ENCODE data around the gene MECR.
A peak's percentile ranks its signal among the peaks of the same experiment; 100 is the strongest.

Gene MECR

DNA sequence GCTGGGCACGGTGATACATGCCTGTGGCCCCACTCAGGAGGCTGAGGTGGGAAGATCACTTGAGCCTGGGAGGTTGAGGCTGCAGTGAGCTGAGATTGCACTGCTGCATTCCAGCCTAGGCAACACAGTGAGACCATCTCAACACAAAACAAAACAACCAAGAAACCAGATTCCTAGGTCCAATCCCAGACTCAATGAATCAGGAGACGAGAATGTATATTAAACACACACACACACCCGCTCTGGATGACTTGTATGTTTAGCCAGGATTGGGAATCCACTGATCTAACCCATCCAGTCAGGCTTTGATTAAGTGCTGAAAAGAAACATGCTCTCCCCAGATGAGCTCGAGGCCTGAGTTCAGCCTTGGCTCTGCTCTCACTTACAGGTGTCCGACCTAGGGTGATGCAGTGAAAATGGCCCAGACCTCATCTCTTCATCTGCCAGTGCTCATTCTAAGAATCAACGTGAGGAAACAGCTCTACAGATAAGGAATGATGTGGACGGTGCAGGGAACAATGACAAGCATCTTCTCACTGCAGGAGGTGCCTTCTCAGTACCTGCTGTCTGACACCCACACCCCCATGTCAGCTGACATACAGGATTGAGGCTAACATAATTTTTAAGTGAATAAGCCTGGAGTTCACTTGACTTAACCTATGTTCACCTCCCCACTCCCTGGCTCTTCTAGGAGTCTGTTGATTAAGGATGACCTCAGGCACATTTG, 33.7 kb downstream of the MECR start:
- no peak overlapping the region for H3K4me3 ChIP-seq (ENCODE audit: low read length)
- H3K9me3 ChIP-seq (ENCODE audit: control insufficient read depth, low read depth, low read length), result no peaks in the 10 kb centered on the region
- peaks cover 37% of the 10 kb centered on the region for H3K36me3 ChIP-seq (ENCODE audit: control insufficient read depth, low read depth, low read length)
- H3K27me3 ChIP-seq (ENCODE audit: control insufficient read depth, insufficient read depth, low read length), result no peaks in the 10 kb centered on the region
- H3K27ac ChIP-seq (ENCODE audit: low read length), result no peak overlapping the region
- no peak overlapping the region for H3K9ac ChIP-seq (ENCODE audit: low read length)
- no peaks in the 10 kb centered on the region for H3K4me1 ChIP-seq (ENCODE audit: control insufficient read depth, low read depth, low read length)

DNA sequence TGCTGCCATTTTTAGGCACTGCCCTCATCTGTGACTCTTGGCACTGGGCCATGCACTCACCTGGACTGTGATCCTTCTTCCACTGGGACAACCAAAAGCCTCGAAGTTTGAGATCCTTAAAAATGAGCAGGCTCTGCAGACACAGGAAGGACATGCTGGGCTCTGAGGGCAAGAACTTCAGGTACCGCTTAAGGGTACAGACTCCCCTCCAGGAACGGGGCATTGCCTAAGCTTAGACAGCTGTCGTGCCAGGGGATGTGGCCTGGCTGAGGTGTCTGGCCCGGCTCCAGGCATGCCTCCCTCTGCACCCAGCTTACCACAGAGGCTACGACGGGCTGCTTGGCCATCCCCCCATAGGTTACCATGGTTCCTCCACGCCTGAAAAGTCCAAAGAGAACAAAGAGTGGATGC, 34.8 kb downstream of the MECR start:
- peaks cover 28% of the 10 kb centered on the region for H3K36me3 ChIP-seq (ENCODE audit: control insufficient read depth, low read depth, low read length)
- no peak overlapping the region for H3K4me3 ChIP-seq (ENCODE audit: low read length)
- no peak overlapping the region for H3K27ac ChIP-seq (ENCODE audit: low read length)
- no peaks in the 10 kb centered on the region for H3K9me3 ChIP-seq (ENCODE audit: control insufficient read depth, low read depth, low read length)
- H3K27me3 ChIP-seq (ENCODE audit: control insufficient read depth, insufficient read depth, low read length), result no peaks in the 10 kb centered on the region
- H3K9ac ChIP-seq (ENCODE audit: low read length), result no peak overlapping the region
- no peaks in the 10 kb centered on the region for H3K4me1 ChIP-seq (ENCODE audit: control insufficient read depth, low read depth, low read length)

DNA sequence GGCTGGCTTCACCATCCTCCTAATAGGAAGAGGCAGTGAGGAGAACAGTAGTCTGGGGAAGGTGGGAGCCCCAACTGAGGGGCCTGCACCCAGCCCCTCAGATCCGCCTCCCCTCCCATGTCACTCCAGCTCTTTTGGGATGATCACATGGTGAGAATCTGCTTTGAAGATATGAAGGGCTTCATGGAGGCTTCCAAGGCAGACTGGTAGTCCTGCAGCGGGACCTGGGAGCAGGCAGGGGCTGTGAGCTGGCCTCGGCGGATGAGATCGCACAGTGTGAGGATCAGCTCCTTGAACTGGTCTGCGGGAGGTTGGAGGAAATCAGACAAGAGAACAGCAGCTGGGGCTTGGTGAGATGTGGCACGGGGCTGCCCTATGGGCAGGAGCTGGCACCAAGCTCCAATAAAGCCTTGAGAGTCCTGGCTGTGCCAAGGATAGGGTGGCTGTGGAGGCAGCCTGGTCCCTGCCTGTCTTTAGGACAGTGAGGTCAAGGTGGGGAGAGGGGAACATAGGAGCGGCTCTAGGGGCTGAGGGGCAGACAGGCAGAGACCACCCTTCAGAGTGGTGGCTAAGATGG, 36.8 kb downstream of the MECR start:
- no peak overlapping the region for H3K4me3 ChIP-seq (ENCODE audit: low read length)
- no peak overlapping the region for H3K9ac ChIP-seq (ENCODE audit: low read length)
- no peaks in the 10 kb centered on the region for H3K27me3 ChIP-seq (ENCODE audit: control insufficient read depth, insufficient read depth, low read length)
- peaks cover 17% of the 10 kb centered on the region for H3K36me3 ChIP-seq (ENCODE audit: control insufficient read depth, low read depth, low read length)
- H3K4me1 ChIP-seq (ENCODE audit: control insufficient read depth, low read depth, low read length), result no peaks in the 10 kb centered on the region
- no peak overlapping the region for H3K27ac ChIP-seq (ENCODE audit: low read length)
- no peaks in the 10 kb centered on the region for H3K9me3 ChIP-seq (ENCODE audit: control insufficient read depth, low read depth, low read length)

DNA sequence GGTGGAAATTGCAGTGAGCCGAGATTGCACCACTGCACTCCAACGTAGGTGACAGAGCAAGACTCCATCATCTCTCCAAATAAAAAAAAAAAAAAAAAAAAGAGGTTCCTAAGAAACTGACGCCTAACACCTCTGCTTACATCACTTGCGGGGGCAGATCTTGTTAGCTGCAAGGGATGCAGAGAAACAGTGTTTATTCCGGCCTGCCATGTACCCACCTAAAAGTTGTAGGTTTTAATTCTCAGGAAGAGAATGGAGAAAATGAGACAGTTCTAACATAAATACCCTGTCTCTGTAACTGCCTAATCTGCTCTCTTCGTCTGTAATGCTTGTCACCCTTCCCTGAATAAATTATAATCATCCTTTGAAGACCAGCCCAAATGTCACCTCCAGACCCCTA, 40.0 kb downstream of the MECR start:
- Histone ChIP-seq H3K9me3 (ENCODE audit: control insufficient read depth, low read depth, low read length) (no peaks in the 10 kb centered on the region), H3K4me3 (ENCODE audit: low read length) (no peak overlapping the region), H3K36me3 (ENCODE audit: control insufficient read depth, low read depth, low read length) (peaks cover 16% of the 10 kb centered on the region), H3K27me3 (ENCODE audit: control insufficient read depth, insufficient read depth, low read length) (no peaks in the 10 kb centered on the region), H3K27ac (ENCODE audit: low read length) (no peak overlapping the region), H3K4me1 (ENCODE audit: control insufficient read depth, low read depth, low read length) (peaks cover 8% of the 10 kb centered on the region), H3K9ac (ENCODE audit: low read length) (no peak overlapping the region)

DNA sequence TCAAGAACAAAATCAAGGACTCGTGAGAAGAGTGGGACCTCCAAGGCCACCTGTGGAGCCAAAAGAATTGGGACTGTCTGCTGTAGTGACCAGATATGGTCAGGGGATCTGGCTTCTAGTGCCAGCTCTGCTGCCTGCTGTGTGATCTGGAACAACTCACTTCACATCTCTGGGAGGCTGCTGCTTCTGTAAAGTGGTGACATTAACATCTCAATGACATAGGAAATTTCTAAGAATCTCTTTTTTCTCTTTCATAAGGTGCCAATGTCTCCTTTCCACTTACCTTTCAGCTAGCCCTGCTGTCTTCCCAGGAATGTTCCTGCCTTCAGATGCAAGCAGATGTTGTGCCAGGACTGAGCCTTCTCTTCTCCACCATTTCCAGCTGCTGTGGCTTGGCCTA, 44.0 kb downstream of the MECR start:
- H3K27me3 ChIP-seq (ENCODE audit: control insufficient read depth, insufficient read depth, low read length), result no peaks in the 10 kb centered on the region
- H3K4me1 ChIP-seq (ENCODE audit: control insufficient read depth, low read depth, low read length), result peaks cover 14% of the 10 kb centered on the region
- no peaks in the 10 kb centered on the region for H3K9me3 ChIP-seq (ENCODE audit: control insufficient read depth, low read depth, low read length)
- H3K4me3 ChIP-seq (ENCODE audit: low read length), result no peak overlapping the region
- no peak overlapping the region for H3K27ac ChIP-seq (ENCODE audit: low read length)
- H3K36me3 ChIP-seq (ENCODE audit: control insufficient read depth, low read depth, low read length), result no peaks in the 10 kb centered on the region
- H3K9ac ChIP-seq (ENCODE audit: low read length), result no peak overlapping the region

DNA sequence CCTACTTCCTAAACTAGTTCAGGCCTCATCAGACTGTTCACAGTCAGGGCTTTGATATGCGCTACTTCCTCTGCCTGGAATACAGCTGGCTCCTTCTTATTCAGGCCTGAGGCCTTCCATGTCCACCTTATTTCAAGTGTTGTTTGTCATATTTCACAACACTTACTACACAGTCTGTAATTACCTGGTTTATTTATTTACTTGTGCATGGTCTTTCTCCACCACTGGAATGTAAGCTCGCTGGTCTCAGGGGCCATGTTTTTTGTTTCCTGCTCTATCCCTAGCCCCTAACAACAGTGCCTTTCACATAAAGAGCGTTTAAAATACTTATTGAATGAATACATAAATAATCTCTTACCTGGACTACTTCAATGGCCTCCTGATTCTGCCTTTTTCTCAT, 44.5 kb downstream of the MECR start:
- Histone ChIP-seq H3K27me3 (ENCODE audit: control insufficient read depth, insufficient read depth, low read length) (no peaks in the 10 kb centered on the region), H3K4me3 (ENCODE audit: low read length) (no peak overlapping the region), H3K27ac (ENCODE audit: low read length) (no peak overlapping the region), H3K9me3 (ENCODE audit: control insufficient read depth, low read depth, low read length) (no peaks in the 10 kb centered on the region), H3K9ac (ENCODE audit: low read length) (no peak overlapping the region), H3K36me3 (ENCODE audit: control insufficient read depth, low read depth, low read length) (no peaks in the 10 kb centered on the region), H3K4me1 (ENCODE audit: control insufficient read depth, low read depth, low read length) (peaks cover 14% of the 10 kb centered on the region)

DNA sequence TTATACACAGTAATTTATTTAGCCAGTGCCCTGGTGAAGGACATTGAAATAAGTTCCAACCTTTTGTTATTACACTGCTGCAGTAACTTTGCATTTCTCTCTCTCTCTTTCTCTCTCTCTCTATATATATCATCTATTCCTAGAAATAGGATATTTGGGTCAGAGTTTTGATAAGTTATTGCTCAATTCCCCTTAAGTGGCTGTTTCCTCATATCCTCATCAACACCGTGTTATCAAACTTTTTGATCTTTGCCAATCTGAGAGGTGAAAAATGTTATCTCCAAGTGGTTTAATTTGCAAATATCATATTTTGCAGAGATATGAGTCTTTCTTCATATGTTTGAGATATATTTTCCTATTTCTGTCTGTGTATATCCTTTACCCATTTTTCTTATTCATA, 47.4 kb downstream of the MECR start:
- no peaks in the 10 kb centered on the region for H3K9me3 ChIP-seq (ENCODE audit: control insufficient read depth, low read depth, low read length)
- H3K4me1 ChIP-seq (ENCODE audit: control insufficient read depth, low read depth, low read length), result peaks cover 30% of the 10 kb centered on the region
- H3K9ac ChIP-seq (ENCODE audit: low read length), result no peak overlapping the region
- H3K36me3 ChIP-seq (ENCODE audit: control insufficient read depth, low read depth, low read length), result peaks cover 14% of the 10 kb centered on the region
- no peak overlapping the region for H3K4me3 ChIP-seq (ENCODE audit: low read length)
- H3K27me3 ChIP-seq (ENCODE audit: control insufficient read depth, insufficient read depth, low read length), result no peaks in the 10 kb centered on the region
- H3K27ac ChIP-seq (ENCODE audit: low read length), result no peak overlapping the region

DNA sequence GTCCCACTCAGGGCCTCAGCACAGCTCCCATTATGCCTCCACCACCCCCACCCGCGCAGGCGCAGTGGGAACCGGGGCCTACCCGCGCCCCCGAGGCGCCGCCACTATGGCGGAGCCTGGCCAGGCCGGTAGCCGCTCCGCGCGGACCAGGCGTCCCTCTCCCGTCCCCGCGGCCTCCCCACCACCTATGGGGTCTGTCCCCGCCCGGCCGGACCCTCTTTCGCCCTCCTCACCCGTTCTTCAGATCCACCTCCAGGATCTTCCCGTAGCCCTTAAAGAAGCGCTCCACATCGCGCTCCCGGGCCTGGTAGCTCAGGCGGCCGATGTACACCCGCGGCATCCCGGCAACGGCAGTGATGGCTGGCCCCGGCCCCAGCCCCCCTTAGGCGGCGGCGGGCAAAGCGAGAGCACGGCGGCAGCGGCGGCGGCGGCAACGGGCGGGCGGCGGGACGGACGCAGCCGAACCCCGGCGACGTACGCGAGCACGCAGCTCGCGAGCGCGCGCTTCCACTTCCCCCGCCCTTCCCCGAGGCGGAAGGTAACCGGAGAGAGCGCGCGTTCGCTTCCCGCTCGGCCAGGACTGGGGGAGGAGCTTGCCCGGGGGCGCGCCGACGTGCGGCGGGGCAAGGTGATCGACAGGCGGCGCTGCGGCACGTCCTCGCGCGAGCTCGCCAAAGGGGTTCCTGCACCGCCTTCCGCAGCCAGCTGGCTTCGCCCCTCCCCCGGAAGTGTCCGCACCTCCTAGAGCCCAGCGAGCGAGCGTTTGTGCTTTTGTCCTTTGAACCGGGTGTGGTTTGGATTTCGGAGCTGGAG, 49.1 kb downstream of the MECR start, which contains the start of gene SRSF4:
Gene SRSF4, minus strand, starts transcription at position 488 of the 813 bp plus-strand sequence. Its CDS starts 148 bp downstream, at position 340.
- peaks cover 30% of the 10 kb centered on the region for H3K4me1 ChIP-seq (ENCODE audit: control insufficient read depth, low read depth, low read length)
- peak within 1 kb of the TSS; percentile 93 for H3K4me3 ChIP-seq (ENCODE audit: low read length)
- H3K9ac ChIP-seq (ENCODE audit: low read length), result peak within 1 kb of the TSS; percentile 98
- peak within 1 kb of the TSS; percentile 78 for H3K27ac ChIP-seq (ENCODE audit: low read length)
- H3K27me3 ChIP-seq (ENCODE audit: control insufficient read depth, insufficient read depth, low read length), result no peaks in the 10 kb centered on the region
- no peaks in the 10 kb centered on the region for H3K9me3 ChIP-seq (ENCODE audit: control insufficient read depth, low read depth, low read length)
- H3K36me3 ChIP-seq (ENCODE audit: control insufficient read depth, low read depth, low read length), result peaks cover 20% of the 10 kb centered on the region

DNA sequence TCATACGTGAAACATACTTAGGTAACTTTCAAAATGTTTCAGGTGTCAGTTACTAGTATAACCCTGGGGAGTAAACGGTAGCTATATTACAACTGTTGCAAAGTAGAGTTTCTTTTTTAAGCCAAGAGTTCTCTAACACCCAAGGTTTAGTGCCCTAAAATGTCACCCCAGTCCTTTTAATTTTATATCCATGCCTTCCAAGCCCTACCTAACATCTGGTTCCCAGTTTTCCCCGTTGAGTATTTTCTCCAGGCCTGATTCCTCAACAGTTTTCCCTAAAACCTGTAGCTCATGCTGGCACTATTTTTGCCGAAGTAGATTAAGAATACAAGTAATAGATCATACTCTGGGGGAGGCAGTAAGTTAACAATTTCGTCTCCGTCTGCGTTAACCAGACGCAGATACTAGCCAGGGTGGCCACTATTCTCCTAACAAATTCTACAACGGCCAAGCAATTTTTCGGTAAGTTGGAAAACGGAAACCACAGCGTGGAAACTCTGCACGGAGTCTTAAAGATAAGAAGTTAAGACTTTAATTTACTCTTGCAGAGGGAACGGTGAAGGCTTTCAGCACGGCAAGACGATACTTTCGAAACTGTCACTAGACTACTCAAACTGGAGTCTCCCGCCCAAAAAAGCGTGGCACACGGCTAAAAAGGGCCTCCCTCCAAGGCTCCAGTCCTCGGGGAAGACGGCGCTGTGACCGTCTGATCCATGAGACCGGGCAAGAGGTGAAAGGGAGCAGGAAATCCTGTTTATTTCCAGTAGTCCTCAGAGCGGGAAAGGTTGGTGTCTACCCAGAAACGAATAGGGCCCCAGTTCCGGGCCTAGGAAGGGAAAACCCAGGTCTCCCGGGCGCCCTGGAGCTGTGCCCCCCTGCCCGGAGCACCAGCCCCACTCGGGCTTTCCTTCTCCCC, 50.0 kb downstream of the MECR start:
- peak overlapping the region; percentile 93 for H3K4me3 ChIP-seq (ENCODE audit: low read length)
- peak overlapping the region; percentile 98 for H3K9ac ChIP-seq (ENCODE audit: low read length)
- no peaks in the 10 kb centered on the region for H3K27me3 ChIP-seq (ENCODE audit: control insufficient read depth, insufficient read depth, low read length)
- no peaks in the 10 kb centered on the region for H3K9me3 ChIP-seq (ENCODE audit: control insufficient read depth, low read depth, low read length)
- H3K27ac ChIP-seq (ENCODE audit: low read length), result peak overlapping the region; percentile 38
- H3K4me1 ChIP-seq (ENCODE audit: control insufficient read depth, low read depth, low read length), result peaks cover 22% of the 10 kb centered on the region
- peaks cover 21% of the 10 kb centered on the region for H3K36me3 ChIP-seq (ENCODE audit: control insufficient read depth, low read depth, low read length)

DNA sequence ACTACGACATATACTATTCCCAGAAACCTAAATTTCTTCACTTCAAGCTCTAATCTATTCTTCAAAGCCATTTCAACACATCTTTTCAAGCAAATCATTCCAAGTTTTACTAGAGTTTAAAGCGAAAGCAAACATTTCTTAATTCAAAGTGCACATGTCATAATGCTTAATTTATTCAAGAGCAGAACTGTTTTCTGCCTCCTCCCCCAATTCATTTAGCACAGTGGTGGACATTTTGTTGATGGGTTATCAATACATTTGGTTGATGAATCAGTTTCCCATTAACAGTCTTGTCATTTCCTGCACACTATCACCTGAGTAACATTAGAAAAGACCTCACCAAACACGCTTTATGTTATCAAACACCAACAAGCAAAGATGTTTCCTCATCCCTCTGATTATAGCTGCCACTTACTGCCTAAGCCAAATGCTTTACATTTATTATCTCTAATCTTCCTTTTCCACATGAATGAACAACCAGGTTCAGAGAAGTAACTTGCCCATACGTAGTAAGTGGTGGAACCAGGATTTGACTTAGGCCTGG, 51.0 kb downstream of the MECR start:
- Histone ChIP-seq H3K27me3 (ENCODE audit: control insufficient read depth, insufficient read depth, low read length) (no peaks in the 10 kb centered on the region), H3K9ac (ENCODE audit: low read length) (peak overlapping the region; percentile 98), H3K4me3 (ENCODE audit: low read length) (peak overlapping the region; percentile 93), H3K36me3 (ENCODE audit: control insufficient read depth, low read depth, low read length) (peaks cover 21% of the 10 kb centered on the region), H3K9me3 (ENCODE audit: control insufficient read depth, low read depth, low read length) (no peaks in the 10 kb centered on the region), H3K27ac (ENCODE audit: low read length) (no peak overlapping the region), H3K4me1 (ENCODE audit: control insufficient read depth, low read depth, low read length) (peaks cover 22% of the 10 kb centered on the region)
